ENCODE data around the gene KCNJ12.
"Not testable (repeated sequence)": the region's sequence is repeated elsewhere in the genome, so short reads cannot be mapped to it uniquely, and the experiment has no call there.

Gene KCNJ12

GRCh38 chr17:21423190-21423493 lies 47.0 kb downstream of the KCNJ12 start:
- DNase-seq, result not testable (repeated sequence)

GRCh38 chr17:21424697-21425096 lies 48.5 kb downstream of the KCNJ12 start:
- DNase-seq, result not testable (repeated sequence)

- no peak for DNase-seq
These were observed 49.2 kb downstream of the KCNJ12 start for GRCh38 chr17:21425321-21425720.

- no peak for DNase-seq
These were observed 49.6 kb downstream of the KCNJ12 start for GRCh38 chr17:21425736-21426135.

GRCh38 chr17:21426246-21426645 lies 50.1 kb downstream of the KCNJ12 start:
- DNase-seq, result not testable (repeated sequence)

- not testable (repeated sequence) for DNase-seq
These were observed 50.7 kb downstream of the KCNJ12 start for GRCh38 chr17:21426876-21427275.

GRCh38 chr17:21427727-21428126 lies 51.6 kb downstream of the KCNJ12 start:
- DNase-seq, result not testable (repeated sequence)

GRCh38 chr17:21428752-21429424 lies 52.7 kb downstream of the KCNJ12 start:
- DNase-seq, result not testable (repeated sequence)

- DNase-seq, result not testable (repeated sequence)
These were observed 53.9 kb downstream of the KCNJ12 start for GRCh38 chr17:21429921-21430628.

- not testable (repeated sequence) for DNase-seq
These were observed 57.8 kb downstream of the KCNJ12 start for GRCh38 chr17:21433971-21434370.

GRCh38 chr17:21434976-21435375 lies 58.8 kb downstream of the KCNJ12 start:
- DNase-seq, result not testable (repeated sequence)

GRCh38 chr17:21436481-21436880 lies 60.3 kb downstream of the KCNJ12 start:
- not testable (repeated sequence) for DNase-seq

GRCh38 chr17:21436883-21437836 lies 61.0 kb downstream of the KCNJ12 start:
- not testable (repeated sequence) for DNase-seq

- DNase-seq, result not testable (repeated sequence)
These were observed 62.3 kb downstream of the KCNJ12 start for GRCh38 chr17:21438316-21439014.

- not testable (repeated sequence) for DNase-seq
These were observed 62.8 kb downstream of the KCNJ12 start for GRCh38 chr17:21439015-21439336.

GRCh38 chr17:21445091-21445650 lies 69.0 kb downstream of the KCNJ12 start:
- DNase-seq, result no peak

GRCh38 chr17:21447552-21447951 lies 71.4 kb downstream of the KCNJ12 start:
- not testable (repeated sequence) for DNase-seq

- not testable (repeated sequence) for DNase-seq
These were observed 73.7 kb downstream of the KCNJ12 start for GRCh38 chr17:21449891-21450290.

- DNase-seq, result no peak
These were observed 75.8 kb downstream of the KCNJ12 start for GRCh38 chr17:21451975-21452374.

GRCh38 chr17:21452377-21453143 lies 76.4 kb downstream of the KCNJ12 start:
- DNase-seq, result peak in 1 of 2 experiments; percentile 1

- no peak for DNase-seq
These were observed 77.2 kb downstream of the KCNJ12 start for GRCh38 chr17:21453144-21453898.

Measured in NCI-H2081 (cell line).